ENCODE results near the gene MEGF6. TPM values are rescaled to one million over a fixed set of nuclear protein-coding genes. Genes with fewer than 3 reads are reported as not detected.

Gene MEGF6
- total RNA-seq, 1 donor from 2014 or later, result 120 TPM

DNA sequence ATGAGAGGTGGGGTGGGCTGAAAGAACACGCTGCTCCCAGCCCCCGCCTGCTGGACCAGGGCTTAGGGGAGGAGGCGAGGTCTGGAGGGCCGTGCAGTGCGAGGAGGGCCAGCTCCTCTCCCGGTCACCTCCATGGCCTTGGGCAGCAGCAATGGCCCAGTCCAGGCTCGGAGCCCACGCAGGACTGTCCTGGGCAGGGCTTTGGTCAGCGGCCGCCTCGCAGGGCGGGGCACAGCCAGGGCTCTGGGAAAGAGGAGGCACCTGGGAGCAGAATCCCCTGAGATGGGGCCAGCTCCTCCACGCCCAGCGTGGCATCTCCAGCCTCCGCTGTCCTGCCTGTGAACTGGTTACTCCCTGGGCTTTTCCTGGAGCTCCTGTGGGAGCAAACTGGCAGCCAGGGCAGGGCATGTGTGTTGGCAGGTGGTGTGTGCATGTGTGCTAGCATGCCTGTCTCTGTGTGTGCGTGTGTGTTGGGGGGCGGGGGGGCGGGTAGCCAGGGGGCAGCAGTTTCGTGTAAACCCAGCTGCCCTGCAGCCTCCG is 129.4 kb downstream of the MEGF6 start:
- DNase-seq, result no peak

DNA sequence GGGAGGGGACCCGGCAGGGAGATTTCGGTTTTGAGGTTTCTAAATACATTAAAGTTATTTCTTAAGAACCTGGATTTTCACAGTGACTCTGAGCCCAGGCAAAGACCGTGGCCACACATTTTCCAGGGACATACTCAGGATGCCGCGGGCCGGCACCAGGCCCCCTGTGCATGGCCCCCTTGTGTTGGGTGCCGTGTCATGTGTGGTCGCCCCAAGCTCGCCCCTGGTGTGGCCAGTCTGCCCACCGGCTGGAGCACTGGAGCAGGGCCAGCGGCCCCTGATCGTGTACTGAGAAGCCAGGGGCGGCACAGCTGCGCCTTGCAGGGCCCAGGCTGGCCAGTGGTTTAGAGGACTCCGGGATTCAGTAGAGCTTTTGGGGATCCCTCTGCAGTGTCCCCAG is 130.3 kb downstream of the MEGF6 start:
- DNase-seq, result no peak

DNA sequence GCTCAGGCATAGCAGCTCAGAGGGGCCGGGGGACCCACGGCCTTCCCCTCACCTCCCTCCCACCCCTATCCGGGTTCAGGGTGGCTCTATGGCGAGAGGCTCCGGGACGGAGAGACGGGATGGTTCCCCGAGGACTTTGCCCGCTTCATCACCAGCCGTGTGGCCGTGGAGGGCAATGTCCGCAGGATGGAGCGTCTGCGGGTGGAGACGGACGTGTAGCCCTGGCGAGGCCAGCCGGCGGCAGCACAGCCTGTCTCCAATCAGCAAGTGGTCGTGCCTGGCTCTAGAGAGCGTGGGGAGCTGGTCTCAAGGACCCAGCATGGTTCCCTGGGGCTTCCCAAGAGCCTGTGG is 131.0 kb downstream of the MEGF6 start:
- DNase-seq, result no peak

DNA sequence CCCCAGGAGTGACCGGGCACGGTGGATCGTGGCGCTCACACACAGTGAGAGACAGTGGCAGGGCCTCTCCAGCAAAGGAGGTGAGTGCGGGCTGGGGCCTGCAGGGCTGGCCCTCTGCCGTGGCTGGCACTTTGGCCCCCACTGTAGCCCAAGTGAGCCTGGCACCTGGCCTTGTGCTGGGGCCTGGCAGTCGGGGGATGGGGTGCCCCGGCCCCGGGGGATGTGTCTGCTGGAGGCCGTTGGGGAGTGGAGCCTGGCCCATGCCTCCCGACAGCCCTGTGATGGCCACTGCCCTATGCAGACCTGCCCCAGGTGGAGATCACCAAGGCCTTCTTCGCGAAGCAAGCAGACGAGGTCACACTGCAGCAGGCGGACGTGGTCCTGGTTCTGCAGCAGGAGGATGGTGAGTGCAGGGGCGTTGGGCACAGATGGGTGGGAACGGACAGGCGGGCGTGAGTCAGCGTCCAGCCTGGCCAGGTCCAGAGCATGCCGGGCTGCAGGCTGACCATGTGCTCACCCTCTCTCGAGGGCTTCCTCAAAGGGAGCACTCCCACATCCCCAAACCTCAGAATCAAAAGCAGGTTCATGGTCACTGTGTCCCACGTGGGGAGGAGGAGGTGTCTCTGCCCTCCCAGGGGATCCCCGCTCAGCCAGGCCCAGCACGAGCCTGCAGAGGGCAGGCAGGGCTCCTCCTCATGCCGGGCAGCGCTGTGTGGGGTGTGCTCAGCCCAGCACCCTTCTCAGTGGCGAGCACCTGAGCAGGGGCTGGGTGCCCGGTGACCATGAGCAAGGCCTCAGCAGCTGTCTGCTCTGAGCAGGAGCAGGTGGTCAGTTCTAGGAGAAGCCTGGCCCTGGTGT is 131.6 kb downstream of the MEGF6 start:
- no peak for DNase-seq

DNA sequence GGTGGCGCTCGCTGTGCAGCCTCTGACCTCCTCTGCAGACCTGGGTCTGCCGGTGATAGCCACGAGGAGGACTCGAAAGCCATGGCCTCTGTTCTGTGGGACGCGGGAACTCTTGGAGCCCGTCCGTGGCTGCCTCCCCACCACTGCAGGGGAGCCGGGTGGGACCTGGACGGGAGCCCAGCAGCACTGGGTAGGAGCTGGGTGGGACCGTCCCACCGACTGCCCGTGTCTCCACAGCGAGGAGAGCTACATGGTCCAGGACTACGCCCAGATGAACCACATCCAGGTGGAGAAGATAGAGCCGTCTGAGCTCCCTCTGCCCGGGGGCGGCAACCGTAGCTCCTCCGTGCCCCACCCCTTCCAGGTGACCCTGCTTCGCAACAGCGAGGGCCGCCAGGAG is 133.1 kb downstream of the MEGF6 start:
- no peak for DNase-seq

DNA sequence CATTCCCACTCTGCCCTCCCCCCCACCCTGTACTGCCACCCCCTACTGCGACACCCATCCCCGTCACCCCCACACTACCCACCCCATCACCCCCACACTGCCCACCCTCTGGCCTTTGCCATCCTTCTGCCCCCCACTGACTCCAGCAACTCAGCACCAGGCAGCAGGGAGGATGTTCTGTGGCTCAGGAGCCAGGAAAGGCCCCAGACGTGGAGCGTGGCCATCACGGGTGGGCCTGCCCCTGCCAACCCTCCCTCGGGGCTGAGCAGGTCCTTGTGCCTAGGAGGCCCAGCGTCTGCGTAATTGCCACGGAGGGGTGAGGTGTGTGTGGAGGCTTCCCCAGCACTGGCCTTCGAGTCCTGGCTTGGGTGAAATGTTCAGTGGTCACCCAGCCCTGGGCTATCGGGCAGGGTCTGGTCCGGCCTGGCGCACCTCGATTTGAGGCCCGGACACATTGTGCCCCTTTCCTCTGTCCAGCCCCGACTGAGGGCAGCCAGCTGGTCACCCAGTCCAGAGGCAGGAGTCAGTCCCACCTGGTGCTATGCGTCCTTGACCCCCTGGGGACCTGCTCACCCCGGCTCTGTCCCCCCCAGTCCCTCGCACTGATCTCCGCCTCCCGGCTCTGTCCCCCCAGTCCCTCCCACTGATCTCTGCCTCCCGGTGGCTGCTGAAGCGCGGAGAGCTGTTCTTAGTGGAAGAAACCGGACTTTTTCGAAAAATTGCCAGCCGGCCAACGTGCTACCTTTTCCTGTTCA is 133.9 kb downstream of the MEGF6 start:
- no peak for DNase-seq

DNA sequence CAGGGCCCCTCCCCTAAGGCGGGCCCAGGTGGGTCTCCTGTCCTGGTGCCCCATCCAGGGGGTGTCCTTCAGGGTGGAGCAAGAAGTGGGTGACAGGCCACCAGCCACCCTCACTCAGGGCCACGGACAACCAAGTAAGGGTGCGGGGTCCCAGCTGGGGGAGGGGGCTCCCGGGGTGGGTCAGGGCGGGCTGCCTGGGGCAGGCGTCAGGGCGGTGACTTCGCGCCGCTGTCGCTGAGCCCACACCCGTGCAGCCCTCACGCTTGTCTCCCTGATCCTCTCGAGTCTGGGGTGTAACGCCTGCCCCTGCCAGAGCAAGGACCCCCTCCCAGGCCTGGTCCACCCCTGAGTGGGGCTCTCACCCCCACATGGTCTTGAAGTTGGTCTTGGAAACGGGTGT is 134.6 kb downstream of the MEGF6 start:
- DNase-seq, result no peak

DNA sequence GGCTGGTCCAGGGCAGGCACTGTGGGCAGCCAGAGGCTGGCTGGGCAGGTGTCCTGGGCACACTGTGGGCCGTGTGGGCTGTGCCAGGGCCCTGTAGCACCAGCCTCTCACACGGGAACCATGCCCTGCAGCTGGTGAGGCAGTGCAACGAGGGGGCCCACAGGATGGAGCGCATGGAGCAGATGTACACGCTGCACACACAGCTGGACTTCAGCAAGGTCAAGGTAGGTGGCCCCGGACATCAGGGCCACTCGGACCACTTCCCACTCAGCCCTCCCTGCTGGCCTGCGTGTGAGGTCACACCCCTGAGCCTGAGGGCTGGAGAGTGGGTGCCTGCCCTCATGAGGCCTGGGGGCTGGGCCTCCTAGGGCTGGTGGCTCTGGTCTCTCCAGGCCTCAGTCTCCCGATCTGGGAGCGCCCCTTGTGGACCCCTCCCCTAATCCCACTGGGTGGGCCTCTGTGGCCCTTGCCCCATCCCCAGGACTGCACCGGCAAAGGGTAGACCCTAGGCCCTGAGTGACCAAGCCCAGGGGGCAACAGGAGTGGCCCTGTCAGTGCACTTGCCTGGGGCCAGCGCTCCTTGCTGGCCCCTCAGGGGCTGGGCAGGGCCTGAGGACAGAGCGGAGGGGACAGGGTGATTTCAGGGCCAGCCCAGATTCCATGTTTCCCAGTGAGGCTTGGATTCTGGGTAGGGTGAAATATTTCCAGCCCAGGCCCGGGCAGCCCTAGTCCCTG is 135.3 kb downstream of the MEGF6 start:
- no peak for DNase-seq

DNA sequence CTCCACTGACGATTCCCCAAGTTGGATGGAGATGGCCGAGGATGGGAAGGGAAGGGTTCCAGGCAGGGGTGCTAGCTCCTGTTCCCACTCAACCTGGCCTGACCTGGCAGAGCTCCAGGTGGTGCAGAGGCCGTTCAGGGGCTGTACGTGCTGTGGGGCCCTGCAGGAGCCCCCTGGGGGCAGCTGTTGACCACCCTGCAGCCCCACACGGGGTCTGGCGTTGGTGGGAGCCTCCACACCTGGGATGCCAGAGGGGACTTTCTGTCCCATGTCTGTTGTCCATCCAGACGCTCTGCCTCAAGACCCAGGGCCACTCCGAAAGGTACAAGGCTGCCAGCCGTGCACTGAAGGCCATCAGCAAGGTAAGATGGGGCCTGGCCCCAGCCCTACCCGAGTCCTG is 136.9 kb downstream of the MEGF6 start:
- no peak for DNase-seq

DNA sequence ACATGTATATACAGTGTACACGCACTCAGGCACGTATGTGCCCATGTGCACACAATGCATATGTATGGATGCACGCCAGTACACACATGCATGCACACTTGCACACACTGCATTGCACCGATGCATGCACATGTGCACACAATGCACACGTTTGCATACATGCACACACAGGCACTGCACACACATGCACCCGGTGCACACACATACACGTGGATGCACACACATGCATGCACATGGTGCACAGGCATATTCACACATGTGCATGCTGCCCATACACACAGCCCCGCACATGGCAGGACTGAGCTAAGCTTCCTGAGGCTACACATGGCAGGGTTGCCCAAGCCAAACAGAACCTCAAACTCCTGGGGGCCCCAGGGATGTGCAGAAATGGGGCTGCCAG is 137.3 kb downstream of the MEGF6 start:
- no peak for DNase-seq

DNA sequence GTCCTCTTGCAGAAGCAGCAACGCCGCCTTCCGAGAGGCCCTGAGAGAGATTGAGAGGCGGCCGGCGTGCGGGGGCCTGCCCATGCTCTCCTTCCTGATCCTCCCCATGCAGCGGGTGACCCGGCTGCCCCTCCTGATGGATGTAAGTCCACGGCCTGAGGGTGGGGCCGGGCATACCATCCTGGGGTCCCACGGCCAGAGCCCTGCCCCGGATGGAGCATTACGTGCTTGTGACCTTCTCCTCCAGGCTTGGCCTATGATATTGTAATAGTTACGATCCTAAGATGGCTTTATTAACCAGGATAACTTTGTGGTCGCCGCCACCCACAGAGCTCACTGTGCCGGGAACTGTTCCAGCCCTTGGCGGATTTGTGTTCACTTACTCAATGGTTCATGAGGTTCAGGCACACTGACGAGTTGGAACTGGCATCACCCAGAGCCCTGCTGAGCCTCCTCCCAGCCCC is 137.9 kb downstream of the MEGF6 start:
- DNase-seq, result no peak

DNA sequence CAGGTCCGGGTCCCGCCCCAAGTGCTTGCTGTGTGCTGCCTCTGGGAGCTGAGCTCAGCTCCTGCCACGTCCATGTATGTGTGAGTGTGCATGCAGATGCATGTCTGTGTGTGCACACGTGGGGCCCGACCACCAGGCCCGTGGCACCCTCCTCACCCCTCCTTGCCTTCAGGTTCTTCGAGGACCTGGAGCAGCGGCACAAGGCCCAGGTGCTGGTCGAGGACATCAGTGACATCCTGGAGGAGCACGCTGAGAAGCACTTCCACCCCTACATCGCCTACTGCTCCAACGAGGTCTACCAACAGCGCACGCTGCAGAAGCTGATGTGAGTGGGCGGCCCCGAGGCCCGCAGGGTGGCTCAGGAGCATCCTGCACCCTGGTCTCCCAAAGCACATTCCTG is 138.4 kb downstream of the MEGF6 start:
- no peak for DNase-seq

DNA sequence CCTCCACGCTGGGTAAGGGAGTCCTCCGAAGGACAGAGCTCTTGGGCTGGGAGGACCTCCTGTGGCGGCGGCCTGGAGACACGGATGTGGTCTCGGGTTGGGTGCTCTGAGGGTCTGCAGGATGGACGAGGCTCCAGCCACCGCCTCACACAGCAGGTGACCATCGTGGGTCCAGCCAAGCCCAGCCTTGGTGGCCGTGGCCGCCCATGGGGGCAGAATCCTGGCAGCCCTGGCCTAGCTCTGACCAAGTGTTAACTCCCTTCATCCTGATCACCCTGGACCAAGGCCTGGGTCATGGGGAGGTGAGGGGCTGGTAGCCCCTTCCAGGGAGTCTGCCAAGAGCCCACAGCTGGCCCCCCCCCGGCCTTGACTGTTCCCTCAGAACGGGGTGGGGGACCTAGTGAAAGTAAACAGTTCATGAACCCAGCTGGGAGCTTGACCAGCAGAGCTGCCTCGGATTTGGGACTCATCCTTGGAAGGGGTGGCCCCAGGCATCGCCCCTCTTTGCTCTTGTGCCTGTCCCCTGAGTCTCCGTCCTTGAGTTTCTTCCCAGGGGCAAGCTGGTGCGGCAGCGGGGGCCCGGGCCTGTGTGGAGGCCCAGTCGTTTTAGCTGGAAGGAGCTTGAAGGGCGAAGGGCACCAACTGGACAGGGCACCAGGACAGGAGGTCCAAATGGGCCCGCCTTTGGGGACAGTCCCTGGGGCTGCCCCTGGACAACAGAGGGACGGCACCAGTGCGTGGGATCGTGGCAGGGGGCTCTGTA is 139.0 kb downstream of the MEGF6 start:
- DNase-seq, result no peak

DNA sequence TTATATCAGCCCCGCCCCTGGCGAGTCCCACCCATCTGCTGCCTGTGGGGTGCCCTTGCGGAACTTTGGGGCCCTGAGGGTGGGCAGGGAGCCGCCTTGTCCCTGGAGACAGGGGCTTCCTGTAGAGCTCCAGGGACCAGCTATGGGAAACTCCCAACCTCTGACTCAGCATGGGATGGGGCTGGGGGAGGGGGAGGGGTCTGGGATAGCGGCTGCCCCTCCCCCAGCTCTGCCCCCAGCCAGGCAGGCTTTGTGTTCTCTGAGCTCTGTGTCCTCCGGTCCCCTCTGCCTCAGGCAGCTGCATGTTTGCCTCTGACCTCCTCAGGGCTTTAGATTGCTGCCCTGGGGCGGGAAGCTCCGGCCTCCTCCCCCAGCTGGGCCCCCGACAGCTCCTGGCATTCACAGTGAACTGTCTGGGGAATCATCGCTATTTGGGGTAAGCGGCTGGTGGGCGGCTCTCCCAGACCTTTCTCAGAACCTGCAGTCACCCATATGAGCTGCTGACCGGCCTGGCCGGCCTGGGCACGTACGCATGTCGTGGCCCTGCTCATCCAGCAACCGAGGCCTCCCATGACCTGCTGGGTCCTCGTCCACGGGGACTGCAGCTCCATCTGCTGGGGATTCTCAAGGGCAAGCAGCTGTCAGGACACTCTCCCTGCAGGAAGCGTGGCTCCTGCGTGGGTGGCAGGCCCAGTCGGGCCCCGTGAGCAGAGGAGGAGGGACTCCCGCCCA is 139.8 kb downstream of the MEGF6 start:
- DNase-seq, result peak; percentile 65

DNA sequence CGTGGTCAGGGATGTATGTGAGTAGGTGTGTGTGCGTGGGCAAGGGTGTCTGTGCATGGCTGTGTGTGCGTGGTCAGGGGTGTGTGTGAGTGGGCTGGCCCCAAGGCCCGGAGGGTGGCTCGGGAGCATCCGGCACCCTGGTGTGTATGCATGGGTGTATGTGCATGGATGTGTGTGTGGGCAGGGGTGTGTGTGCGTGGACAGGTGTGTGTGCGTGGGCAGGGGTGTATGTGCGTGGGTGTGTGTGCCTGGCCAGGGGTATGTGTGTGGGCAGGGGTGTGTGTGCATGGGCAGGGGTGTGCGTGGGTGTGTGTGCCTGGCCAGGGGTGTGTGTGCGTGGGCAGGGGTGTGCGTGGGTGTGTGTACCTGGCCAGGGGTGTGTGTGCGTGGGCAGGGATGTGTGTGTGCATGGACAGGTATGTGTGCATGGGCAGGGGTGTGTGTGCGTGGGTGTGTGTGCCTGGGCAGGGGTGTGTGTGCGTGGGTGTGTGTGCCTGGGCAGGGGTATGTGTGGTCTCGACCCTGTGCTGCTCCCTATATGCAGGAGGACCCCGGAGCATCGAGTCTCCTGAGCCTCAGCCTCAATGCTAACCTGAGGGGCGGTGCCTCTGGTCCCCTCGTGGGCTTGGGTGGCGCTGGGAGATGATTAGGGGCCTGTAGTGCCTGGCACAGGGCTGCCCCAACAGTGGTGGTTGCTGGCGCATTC is 140.5 kb downstream of the MEGF6 start:
- no peak for DNase-seq

DNA sequence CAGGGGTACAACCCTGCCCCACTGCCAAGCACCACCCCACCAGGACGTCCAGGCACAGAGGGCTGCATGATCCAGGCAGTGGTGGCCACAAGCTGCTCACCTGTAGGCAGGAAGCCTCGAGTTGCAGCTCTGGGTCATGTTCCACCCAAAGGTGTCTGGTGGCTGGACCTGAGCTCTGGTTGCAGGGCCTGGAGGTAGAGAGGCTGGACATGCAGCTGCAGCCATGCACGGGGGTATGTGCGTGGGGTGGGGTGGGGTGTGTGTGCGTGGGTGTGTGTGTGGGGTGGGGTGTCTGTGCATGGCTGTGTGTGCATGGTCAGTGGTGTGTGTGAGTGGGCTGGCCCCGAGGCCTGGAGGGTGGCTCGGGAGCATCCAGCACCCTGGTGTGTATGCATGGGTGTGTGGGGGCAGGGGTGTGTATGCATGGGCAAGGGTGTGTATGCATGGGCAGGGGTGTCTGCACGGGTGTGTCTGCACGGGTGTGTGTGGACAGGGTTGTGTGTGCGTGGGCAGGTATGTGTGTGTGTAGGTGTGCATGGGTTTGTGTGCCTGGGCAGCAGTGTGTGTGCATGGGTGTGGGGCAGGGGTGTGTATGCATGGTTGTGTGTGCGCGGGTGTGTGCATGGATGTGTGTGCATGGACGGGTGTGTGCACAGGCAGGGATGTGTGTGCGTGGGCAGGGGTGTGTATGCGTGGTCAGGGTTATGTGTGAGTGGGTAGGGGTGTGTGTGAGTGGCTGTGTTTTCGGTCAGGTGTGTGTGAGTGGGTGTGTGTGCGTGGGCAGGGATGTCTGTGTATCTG is 141.3 kb downstream of the MEGF6 start:
- no peak for DNase-seq

DNA sequence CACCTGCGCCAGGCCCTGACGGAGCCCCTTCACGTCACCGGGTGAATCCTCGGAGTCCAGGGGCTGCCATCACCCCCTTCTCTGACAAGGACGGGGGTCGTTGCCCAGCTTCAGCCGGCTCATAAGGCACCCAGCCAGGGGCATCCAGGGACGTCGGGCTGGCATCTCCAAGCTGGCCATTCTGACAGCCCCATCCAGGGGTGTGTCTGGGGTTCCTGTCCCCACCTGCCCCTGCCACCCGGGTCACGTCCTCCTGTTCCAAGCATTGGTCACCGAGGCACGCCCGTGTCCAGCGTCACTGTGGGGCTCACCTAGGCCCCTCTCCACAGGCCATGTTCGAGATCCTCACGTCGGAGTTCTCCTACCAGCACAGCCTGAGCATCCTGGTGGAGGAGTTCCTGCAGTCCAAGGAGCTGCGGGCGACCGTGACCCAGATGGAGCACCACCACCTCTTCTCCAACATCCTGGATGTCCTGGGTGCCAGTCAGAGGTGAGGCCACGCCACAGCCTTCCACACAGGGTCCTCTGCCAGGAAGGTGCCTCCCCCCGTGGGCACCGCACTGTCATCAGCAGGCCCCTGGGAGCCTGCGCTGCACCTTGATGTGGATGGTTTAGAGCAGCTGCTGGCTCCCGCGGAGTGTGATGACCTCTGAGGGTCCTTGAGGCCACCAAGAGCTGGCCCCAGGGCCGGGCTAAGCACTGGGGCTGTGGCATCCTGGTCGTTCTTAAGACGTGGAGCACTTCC is 142.0 kb downstream of the MEGF6 start:
- no peak for DNase-seq

DNA sequence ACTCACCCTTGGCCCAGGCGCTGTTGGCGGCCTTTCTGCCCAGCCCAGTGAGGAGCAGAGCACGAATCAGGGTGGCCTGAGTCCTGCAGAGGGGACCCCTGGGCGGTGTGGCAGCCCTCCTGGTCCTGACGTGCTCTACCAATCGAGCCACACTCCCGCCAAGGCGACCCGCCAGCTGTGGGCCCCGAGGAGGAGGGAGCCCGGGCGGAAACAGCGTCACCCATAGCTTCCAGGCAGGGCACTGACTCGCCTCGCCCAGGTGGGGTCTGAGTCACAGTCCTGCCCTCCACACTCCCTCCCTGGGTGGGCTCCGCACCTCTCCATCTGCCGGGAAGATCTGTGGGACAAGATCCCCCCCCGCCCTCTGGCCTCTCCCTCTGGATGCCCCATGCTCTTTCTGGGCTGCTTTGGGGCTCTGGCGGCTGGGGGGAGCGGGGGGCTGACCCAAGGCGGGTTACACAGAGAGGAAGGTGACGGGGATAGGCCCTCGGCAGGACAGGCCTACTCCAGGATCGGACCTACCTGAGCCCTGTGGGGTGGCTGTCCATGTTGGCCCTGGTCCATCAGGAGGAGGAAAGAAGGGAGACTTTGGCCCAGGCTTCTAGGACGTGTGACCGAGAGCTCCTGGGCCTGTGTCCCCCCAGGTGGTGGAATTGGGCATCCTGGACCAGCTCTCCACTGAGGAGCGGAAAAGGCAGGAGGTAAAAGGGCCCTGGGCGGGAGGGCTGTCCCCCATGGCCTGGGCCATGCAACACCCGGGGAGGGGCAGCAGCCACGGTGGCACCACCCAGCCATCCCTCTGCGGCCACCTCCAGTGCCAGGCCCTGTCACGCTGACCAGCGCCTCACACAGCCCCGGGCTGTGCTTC is 142.8 kb downstream of the MEGF6 start:
- DNase-seq, result no peak
